Skin epidermis (tissue), 12 donors: ENCODE results near the gene KRTAP12-2.
A peak's percentile ranks its signal among the peaks of the same experiment; 100 is the strongest.
"Not testable (repeated sequence)": the region's sequence is repeated elsewhere in the genome, so short reads cannot be mapped to it uniquely, and the experiment has no call there.

Source experiments
- H3K27ac ChIP-seq, 21 experiments: fragments of 200-600 bp; sonication (generic) in 11 of 21; one replicate each; pipeline ENCODE4 v1.5.0; 2020; ENCODE audit warnings: mild to moderate bottlenecking in 3 of 21, inconsistent platforms in 2 of 21, moderate library complexity in 2 of 21
- H3K4me3 ChIP-seq, 7 experiments: fragments of 200-600 bp; sonication (generic) in 2 of 7; one replicate each; pipeline ENCODE4 v1.5.0; 2020; ENCODE audit warnings: inconsistent platforms in 2 of 7, mild to moderate bottlenecking in 2 of 7, moderate library complexity in 1 of 7

The KRTAP12-2 gene

DNA sequence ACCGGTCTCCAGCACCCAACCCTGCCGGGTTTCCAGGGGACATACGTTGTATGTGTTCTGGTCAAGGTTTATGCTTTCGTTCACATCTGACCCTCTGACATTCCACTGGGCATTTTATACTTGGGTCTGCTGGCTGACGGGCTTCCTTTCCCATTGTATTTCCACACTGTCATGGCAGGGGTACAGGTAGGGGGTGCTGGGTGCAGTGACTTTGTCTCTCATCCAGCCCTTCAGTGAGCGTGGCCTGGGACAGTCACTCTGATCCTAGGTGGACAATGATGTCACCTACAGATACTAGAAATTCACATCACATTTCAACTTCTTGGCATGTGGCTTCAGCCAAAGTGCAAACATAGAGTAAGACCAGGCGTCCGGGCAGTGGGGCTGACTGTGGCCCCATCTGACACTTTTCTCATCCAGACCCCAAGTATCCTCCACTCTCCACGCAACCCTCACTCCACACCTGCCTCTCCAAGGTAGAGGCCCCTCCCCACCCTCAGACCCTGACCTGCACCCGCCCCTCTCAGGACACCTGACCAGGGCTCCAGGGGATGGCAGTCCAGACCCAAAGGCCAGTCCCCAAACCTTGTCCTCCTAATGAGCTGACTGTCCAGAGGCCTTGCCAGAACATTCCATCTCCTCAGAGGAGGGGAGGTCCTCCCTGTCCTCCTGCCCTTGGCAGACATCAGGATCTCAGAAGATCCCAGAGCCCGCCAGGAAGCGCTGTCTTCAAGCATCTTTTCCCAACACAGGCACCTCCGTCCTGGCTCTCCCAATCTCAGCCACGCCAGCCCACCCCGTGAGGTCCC, 30.3 kb downstream of the KRTAP12-2 start:
- H3K27ac ChIP-seq = no peak overlapping the region
- no peak overlapping the region for H3K4me3 ChIP-seq

DNA sequence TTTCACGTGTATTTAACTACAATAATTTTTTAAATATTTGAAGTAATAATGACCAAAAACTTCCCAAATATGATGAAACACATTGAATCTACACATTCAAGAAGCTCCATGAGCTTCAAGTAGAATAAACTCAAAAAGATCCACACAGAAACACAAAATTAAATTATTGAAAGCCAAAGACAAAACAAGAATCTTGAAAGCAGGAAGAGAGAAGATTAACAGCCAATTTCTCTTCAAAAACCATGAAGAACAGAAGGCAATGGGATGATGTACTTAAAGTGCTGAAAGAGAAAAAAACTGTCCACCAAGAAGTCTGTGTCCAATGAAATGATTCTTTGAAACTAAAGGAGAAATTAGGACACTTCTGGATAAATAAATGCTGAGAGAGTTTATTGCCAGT, 34.7 kb downstream of the KRTAP12-2 start:
- Histone ChIP-seq H3K4me3 (no peak overlapping the region), H3K27ac (no peak overlapping the region)

- no peak overlapping the region for H3K4me3 ChIP-seq
- H3K27ac ChIP-seq = no peak overlapping the region
Observed at GRCh38 chr21:44630440-44630839, 36.3 kb downstream of the KRTAP12-2 start.

DNA sequence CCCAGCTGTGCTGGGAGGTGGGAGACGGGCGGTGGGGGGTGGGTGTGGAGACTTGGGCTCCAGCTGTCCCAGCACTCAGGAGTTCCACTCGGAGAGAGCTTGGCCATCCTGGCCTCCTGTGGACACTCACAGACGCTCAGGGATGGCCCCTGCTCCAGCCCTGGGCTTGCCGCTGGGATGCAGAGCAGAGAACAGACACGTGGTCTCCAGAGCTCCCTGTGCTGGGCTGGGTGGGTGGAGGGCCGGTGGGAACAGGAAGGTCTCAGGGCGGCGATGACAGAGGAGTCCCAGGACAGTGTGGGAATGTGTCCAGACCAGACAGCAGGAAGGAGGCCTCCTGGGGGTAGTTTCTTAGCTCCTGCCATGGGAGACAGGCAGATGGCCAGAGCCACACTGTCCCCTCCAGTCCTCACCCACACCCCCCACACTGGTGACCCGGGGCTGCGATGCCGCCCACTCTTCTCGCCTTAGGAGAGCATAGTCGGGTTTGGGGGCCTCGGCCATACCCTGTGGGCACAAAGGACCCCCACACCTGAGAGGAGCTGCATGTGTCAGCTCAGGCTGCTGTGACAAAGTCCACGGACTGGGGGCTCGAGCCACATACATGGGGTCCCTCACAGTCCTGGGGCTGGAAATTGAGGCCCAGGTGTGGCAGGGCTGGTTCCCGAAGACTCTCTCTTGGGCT, 37.9 kb downstream of the KRTAP12-2 start:
- Histone ChIP-seq H3K4me3 (no peak overlapping the region), H3K27ac (no peak overlapping the region)

DNA sequence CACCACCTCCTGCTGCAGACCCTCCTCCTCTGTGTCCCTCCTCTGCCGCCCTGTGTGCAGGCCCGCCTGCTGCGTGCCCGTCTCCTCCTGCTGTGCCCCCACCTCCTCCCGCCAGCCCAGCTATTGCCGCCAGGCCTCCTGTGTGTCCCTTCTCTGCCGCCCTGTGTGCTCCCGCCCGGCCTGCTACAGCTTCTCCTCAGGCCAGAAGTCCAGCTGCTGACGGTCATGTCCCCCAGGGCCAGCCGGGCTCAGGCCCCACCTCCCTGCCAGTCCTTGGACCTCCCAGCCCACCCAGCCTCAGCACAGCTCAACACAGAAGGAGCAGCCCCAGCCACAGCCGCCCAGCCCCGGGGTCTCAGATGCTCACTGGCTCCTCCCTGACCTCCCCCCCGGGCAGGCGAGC, 38.9 kb downstream of the KRTAP12-2 start:
- H3K27ac ChIP-seq, H3K4me3 ChIP-seq: not testable (repeated sequence)

GRCh38 chr21:44627181-44627822, 39.4 kb downstream of the KRTAP12-2 start:
- H3K4me3 ChIP-seq, H3K27ac ChIP-seq: not testable (repeated sequence)

- Histone ChIP-seq H3K27ac (no peak within 1 kb of the TSS), H3K4me3 (no peak within 1 kb of the TSS)
Observed at GRCh38 chr21:44626673-44627143, 40.0 kb downstream of the KRTAP12-2 start, which contains the start of gene KRTAP10-9. Gene KRTAP10-9, plus strand, starts transcription at chr21:44627093. Its CDS starts 79 bp downstream, at chr21:44627172.

DNA sequence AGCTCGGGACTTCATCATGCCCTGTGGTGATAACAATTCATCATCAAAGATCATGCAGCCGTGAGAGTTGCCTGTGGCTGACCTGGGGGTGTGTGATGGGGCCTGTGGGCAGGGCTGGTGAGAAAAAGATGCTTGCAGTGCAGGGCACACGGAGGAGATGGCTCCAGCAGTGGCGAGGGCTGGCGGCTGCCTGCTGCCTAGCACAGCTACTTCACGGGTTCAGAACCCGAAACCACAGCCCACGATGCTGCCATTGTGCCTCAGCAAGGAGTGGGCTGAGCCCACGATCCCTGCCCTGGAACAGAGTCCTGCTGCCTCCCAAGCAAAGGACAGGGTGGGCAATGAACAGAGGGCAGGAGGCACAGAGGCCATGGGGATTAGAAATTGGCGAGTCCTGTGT, 40.5 kb downstream of the KRTAP12-2 start:
- H3K27ac ChIP-seq = no peak overlapping the region

DNA sequence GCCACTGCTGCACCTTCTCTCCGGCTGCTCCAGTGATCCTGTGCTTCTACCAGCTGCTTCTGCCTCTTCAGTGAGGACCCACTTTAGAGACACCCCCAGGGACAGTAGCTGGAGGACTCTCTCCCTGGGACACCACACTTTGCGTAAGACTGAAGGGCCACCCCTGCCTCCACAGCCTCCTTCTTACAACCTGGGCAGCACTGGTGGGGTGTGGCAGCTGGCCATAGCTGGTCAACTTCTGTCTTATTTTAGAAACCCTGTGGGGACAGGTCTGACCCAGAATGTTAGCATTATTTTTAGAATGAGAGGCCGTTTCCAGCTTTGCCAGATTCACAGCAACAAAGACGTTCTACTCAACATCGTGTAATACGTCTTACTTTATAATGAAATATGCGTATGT, 41.0 kb downstream of the KRTAP12-2 start:
- Histone ChIP-seq H3K4me3 (no peak overlapping the region), H3K27ac (no peak overlapping the region)

More for the DNA sequence above, 40.5 kb downstream of the KRTAP12-2 start:
- H3K4me3 ChIP-seq = no peak overlapping the region

GRCh38 chr21:44623575-44623974, 43.2 kb downstream of the KRTAP12-2 start:
- Histone ChIP-seq H3K27ac (no peak overlapping the region), H3K4me3 (no peak overlapping the region)

GRCh38 chr21:44619886-44620285, 46.8 kb downstream of the KRTAP12-2 start:
- no peak overlapping the region for H3K4me3 ChIP-seq
- no peak overlapping the region for H3K27ac ChIP-seq

DNA sequence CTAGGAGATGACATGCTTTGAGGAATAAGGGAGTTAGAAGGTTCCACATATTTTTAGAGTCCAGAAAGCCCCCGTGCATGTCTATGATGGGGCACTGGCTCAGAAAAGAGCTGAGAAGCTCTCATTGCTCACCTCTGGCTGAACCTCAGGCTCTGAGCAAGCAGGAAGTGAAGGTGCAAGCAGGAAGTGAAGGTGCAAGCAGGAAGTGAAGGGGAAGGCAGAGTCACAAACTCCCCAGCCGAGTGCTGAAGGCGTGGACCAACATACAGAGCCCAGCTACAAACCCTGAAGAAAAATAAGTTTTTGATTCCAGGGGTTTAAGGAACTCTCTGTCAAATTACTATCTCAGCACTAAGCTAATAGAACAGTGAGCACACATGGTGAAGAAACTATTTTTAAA, 47.8 kb downstream of the KRTAP12-2 start:
- H3K27ac ChIP-seq = peak overlapping the region in 8 of 21 experiments; percentile 2 to 80 (median 48)
- H3K4me3 ChIP-seq = no peak overlapping the region

- peak overlapping the region in 8 of 21 experiments; percentile 2 to 80 (median 48) for H3K27ac ChIP-seq
- H3K4me3 ChIP-seq = no peak overlapping the region
Observed at GRCh38 chr21:44618504-44618903, 48.2 kb downstream of the KRTAP12-2 start.

DNA sequence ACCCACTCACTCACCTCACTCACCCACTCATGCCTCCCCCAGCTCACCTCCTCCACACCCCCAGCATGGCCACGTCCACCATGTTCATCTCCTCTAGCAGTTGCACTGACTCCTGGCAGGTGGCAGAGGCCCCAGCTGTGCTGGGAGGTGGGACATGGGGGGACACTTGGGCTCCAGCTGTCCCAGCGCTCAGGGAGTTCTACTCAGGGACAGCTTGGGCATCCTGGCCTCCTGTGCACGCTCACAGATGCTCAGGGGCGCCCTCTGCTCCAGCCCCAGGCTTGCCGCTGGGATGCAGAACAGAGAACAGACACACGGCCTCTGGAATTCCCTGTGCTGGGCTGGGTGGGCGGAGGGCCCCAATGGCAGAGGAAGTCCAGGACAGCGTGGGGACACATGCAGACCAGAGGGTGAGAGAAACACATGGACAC, 49.6 kb downstream of the KRTAP12-2 start:
- Histone ChIP-seq H3K4me3 (no peak overlapping the region), H3K27ac (no peak overlapping the region)

DNA sequence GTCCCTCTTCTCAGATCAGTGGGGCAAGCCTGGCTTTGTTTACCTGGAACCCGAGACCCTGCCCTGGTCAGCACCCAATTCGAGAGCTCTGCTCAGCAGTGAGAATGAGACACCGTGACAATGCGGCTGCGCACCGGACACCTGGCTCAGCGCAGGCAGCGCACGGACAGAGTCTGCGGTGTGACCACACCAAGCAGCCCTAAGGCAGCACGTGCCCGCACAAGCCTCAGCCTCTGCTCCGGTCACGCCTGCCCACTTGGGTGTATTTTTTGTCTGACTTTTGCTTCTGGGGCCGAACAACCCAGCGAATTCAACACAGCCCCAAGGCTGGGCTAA, 50.2 kb downstream of the KRTAP12-2 start:
- no peak overlapping the region for H3K4me3 ChIP-seq

More for the DNA sequence above, 50.2 kb downstream of the KRTAP12-2 start:
- H3K27ac ChIP-seq = no peak overlapping the region
